Midbrain (tissue), 1 donor: Measurements from ENCODE around the gene TTLL7.

Experiments used
- DNase-seq: peaks from one replicate; lab custom pipeline; 2025; lab: John Stamatoyannopoulos, UW

TTLL7 gene

GRCh38 chr1:83816836-83817235 is 182.1 kb downstream of the TTLL7 start:
- DNase-seq, result no peak

DNA sequence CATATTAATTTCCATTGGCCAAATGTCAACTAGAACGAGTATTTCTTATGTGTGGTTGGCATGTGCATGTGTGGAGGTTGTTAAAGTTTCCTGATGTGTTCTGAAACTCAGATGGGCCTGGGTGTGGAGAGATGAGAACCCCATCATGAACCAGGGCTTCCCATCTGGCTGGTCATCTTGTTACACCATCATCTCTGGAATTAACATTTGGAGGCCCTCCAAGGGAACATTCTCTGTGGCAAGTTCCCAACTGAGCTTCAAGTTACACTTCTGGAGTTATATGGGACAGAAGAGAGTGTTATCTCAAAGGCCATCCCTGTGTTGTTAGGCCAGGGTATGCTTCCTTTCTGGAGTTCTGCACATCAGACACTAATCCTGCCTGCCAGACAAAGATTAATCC is 183.6 kb downstream of the TTLL7 start:
- no peak for DNase-seq
